Amniotic stem cell (primary cell): Measurements from ENCODE around the gene PLXDC2.
"Not testable (repeated sequence)": the region's sequence is repeated elsewhere in the genome, so short reads cannot be mapped to it uniquely, and the experiment has no call there.

ENCODE experiments used
- DNase-seq: peaks from one replicate; lab custom pipeline; 2025; lab: John Stamatoyannopoulos, UW

PLXDC2 gene

DNA sequence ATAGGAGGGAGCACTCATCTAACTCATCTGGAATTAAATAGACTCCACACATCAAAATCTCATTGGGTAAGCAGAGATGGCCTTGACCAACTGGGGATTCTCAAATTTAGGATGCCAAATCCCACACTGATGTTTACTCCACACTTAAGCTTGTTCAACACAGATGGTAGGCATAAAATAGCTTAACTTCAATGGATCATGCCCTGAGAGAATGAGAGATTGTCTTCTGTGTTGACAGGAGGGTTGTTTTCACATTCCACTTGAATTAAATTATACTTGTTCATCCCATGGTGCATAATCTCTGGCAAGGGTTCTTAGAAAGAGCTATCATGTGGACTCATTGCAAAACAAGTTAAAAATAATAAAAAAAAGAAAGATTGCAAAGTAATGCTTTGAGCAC lies 391.4 kb downstream of the PLXDC2 start:
- no peak for DNase-seq

DNA sequence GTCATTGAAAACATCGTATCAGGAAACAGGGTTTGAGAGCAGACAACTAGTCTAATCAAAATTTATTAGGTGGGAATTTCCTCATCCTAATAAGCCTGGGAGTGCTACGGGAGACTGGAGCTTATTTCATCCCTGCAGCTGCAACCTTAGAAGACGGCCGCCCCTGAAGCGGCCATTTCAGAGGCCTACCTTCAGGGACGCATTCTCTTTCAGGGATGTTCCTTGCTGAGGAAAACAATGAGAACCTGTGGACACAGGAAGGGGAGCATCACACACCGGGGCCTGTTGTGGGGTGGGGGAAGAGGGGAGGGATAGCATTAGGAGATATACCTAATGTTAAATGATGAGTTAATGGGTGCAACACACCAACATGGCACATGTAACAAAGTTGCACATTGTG lies 392.9 kb downstream of the PLXDC2 start:
- not testable (repeated sequence) for DNase-seq

DNA sequence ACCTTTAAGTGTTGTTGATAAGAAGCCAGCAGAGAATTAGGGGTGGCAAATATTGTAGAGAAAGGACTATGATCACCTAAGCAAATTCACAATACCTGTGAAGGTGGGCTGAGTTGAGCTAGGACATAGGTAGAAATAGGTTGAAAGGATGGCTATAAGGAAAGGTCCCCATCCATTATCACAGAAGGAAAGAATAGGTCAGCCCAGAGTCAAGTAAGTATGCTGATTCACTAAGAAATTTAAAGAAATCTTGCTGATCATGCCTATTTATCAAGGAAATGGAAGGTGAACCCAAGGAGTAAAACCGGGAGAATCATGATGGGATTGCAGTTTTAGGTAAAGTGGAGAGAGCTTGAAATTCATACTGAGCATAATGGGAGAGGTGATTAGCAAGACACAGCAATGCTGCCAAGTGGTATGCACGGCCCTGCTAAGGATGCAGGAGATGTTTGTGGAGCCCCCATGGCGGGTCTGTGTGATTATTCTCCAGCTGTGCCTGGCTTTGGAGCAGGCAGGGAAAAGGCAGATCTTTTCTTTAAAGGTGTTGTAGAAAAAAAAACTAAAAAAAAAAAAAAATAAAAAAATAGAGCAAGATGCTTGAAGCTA lies 399.4 kb downstream of the PLXDC2 start:
- DNase-seq, result no peak

DNA sequence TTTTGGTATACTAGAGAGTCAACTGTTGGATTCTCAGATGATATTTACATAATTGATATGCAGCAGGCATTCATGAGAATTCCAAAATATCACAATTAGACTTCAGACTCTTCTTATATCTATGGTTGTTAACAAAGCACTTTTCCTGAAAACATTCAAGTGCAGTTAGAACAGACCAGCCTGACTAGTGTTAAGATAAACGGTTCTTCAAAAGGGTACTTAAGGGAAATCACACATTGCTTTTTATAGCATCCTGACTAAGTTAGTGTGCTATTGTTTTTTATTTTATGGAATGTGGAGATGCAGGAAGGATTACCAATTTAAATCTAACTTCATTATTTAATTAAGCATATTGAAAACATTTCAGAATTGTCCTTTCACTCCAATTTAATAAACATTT lies 405.1 kb downstream of the PLXDC2 start:
- no peak for DNase-seq

DNA sequence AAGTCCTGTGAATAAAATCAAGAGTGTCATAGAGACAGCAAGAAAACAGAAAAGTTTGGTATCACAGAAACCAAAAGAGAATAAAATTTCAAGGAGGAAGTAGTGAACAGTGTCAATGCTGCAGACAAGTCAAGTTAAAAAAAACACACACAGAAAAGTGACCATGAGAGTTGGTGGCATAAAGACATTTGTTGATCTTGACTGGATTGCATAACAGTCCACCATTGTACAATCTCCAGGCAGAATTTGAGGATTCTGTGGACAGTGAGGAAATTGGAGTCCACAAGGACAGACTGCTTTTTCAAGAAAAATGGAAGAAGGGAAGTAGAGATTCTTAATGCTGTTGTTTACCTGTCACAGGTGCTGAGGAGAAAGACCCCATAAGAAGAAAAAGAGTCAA lies 412.5 kb downstream of the PLXDC2 start:
- no peak for DNase-seq

DNA sequence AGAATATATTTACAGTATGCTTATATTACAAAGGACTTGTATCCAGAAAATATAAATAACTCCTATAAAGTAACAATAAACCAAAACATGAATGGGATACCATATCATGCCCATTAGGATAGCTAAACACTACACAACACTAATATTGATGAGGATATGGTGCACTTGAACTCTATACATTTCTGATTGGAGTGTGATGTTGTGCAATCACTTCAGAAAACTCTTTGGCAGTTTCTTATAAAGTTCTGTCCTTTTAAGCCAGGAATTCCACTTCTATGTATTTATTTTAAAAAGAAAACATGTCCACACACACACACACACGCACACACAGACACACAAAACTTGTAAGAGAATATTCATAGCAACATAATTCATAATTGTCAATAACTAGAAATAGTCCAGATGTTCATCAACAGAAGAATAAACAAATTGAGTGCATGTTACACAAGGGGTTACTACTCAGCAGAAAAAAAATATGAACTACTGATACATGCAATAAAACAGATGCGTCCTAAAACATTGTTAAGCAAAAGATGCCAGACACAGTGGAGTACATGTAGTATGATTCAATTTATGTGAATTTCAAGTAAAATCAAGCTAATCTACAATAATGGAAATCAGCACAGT lies 416.0 kb downstream of the PLXDC2 start:
- no peak for DNase-seq

DNA sequence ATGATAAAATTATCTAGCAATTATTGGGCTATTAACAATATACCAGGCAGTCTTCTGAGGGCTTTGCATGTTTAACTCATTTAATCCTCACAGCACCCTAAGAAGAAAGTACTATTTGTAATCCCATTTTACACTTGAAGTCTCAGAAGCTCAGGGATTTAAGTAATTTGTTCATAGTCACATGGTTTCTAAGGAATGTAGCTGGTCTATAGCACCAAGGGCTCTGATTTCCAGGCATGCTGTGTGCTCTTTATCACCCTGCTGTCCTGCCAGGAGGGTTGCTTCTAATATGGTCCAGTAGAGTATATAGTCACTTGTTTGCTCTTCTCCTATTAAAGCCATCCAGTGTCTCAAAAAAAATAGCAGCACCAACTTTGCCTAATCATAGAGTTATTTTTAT lies 417.2 kb downstream of the PLXDC2 start:
- no peak for DNase-seq

DNA sequence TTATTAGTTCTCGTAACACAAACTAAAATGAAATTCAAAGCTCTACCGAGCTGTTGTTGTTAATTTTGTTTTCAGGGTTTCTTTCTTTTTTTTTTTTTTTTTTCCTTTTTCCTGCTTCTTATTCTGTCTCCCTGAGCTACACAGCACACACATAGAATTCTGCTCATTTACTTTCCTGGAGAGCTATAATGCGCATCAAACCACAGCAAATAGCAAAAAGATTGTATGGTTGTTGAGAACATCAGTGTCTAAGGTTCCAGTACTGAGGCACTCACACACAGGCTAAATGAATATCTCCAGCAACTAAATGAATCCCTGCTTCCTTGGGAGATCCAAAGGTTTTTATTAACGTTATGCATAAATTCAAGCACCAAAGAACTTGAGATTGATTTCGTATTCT lies 418.3 kb downstream of the PLXDC2 start:
- DNase-seq, result no peak

DNA sequence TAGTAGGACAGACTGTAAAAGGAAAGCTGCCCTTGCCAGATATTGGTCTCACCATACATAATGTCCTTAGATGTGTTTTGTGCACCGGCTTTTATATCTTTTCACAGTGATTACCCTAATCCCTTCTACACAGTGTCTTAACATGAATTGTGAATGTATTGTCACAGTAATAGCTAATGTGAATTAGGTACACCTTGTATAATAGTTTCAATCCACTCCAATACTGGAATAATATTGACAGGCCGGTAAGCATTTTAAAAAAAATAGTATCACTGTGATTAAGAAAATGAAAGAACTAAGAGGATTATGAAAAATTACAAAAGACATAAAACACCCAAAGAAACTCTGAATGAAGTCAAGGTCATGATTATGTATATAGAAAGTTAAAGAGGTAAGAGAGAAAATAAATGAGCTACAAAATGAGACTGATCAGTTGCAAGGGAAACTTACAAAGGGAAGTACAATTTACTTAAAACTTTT lies 420.9 kb downstream of the PLXDC2 start:
- no peak for DNase-seq

DNA sequence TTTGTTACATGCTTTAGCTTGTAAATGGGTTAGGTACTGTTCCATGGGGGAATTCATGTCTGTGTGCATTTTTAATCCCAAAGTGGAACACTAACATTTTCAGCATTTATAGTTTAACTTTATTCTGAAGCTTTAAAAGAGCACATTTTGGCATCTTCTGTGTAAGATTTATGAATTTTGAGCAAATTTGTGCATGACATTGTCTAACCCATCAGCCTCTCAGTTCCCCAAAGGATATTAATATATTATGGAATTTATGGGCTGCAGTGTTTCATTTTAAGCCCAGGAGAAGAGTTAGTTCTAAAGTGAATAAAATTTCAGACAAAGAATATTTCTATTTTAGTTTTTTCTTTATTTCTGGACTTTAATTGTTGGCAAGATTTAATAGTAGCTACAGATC lies 421.4 kb downstream of the PLXDC2 start:
- no peak for DNase-seq

DNA sequence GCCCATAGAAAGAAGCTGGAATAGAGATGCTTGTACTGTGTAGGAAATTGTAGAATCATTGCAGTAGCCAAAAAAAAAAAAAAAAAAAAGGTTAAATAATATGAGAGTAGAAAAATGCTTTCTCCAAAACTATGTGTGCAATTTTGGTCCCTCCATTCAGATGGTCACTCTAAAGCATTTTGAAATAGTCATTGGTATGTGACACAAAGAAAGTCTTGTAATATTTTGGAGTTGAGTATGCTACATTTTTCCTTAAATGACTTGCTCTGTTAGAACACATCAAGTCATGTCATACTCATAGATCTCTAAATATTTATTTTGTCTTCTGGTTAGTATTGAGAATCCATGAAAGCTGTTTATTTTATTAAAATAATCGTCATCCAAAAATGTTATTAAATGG lies 424.4 kb downstream of the PLXDC2 start:
- no peak for DNase-seq

DNA sequence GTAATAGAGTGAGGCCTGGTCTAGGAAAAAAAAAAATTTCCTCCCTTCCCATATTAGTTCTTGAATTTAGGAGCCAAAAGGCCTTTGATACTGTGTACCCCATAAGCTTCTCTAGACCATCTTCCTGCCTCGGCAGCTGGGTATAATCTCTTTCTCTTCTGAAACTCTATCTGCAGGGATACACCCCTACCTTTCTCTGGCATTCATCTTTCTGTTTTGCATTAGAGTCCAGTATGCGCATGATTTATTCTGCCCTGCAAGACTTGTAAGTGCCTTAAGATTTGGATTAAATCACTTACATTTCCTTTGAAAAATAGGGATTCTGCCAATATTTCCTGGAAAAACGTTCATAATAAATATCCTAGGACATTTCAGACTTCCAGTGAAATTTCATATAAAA lies 431.2 kb downstream of the PLXDC2 start:
- no peak for DNase-seq

DNA sequence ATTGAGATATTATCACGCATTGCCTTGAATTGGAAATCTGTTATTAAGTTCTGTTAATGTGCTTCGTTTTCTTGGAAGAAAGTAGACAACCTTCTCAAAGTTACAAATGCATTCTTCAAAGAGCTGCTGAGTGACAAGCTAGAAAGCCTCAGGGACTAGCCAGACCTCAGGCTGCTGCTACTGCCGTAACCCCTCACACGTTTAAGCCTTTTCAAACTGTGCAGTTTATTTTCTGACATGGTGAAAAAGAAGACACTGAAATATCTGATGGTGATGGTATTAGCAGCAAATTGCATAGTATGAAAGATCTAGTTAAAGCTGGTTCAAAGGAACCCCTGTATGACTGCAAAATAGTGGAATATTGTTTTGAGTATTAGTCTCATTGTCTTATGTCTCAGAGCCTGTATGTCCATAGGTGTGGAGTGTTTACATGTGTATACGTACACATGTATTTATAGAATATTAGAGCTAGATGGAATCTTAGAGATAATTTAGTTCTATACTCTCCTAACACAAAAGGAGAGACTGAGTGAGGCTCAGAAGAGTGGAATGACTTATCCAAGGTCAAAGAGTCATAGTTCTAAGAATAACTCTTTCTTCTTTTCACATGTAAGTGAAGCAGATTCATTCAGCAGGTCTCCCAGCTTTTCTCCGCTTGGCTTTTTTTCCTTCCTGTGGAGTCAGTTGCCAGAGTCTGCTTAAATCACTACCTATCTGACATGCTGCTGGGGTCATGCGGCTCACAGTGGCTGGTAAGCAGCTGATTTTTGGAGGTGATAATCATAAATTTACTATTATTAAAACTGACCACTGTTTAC lies 431.9 kb downstream of the PLXDC2 start:
- no peak for DNase-seq

DNA sequence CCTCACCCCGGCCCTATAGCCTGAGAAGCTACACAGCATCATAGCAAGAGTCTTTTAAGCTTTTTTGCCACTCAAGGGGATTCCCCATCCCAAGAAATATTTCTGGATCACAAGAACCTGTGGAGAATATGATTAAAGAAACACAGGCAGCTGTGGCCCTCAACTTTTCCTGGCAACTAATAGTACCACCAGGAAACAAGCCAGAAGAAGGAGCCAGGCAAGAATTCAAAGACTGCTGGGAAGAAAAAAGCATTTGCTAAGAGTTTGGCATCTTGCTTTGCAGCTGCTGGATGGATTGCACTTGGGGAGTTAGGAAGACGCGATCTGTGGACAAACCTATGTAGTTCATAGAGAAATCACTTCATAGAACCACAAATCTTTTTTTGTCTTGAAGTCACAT lies 437.8 kb downstream of the PLXDC2 start:
- no peak for DNase-seq

DNA sequence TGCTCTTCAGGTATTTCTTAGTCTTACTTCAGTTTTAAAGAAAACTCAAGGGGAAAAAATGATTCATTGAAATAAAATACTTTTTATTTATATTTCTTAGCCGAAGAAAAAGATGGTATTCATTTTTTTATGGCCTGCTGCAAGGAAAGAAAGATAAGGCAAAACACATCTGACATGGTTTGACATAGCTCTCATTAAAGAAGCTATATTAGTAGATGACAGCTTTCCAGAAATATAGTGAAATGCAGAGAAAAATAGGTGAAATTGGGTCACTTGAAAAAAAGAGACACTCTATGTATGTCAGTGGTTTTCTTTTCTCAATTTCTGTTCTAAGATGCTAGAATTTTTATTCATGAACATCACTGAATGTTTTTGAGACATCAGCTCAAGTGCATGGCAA lies 438.3 kb downstream of the PLXDC2 start:
- DNase-seq, result no peak

DNA sequence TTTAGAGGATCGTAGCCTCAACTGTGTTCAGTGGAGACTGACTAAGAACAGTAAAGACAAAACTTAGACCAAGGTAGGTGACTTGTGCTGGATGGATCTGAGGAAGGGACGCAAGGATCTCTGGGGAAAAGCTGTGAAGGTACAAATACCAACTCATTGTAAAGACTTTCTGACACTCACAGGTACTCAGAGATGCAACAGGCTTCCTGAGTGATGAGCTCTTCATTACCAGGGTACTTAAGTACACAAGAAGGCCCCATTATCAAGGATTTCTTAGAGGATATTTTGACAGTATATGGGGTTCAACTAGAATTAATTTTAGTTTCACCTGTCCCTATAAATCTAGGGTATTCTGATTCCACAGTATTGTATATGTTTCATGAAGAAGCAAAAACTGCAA lies 440.7 kb downstream of the PLXDC2 start:
- no peak for DNase-seq

DNA sequence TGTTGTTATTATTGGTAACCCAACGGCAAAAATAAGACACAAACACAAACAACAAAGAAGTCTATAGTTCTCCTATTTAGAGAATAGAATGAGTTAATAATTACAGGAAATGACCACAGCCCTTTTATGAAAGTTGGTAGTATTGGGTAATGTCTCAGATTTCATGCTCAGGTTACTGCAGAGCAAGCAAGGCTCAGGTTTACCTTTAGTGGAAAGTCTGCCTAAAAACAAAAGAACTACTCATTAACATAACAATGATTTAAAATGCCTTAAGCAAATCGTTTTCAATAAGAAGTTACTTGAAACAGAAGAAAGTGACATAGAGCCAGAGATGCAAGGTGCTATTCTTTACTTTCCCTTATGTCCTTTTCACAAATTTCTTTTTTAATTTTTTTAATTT lies 441.2 kb downstream of the PLXDC2 start:
- no peak for DNase-seq

DNA sequence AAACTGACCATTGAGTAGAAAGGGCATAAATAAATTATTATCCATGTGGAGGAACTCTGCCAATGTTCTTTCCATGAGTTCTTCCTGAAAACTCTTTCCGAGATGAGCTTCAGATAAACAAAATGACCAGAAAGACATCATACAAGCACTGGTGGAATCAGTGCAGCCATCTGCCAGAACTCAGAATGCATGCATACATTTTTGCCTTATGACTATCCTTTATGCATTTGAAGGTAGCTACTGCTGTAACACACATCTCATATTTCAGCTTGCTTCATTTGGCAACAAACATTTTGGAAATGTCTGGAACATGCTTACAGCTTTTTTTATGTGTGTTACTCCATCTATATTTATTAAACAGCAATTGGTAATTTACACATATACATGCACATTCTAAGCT lies 448.9 kb downstream of the PLXDC2 start:
- no peak for DNase-seq

DNA sequence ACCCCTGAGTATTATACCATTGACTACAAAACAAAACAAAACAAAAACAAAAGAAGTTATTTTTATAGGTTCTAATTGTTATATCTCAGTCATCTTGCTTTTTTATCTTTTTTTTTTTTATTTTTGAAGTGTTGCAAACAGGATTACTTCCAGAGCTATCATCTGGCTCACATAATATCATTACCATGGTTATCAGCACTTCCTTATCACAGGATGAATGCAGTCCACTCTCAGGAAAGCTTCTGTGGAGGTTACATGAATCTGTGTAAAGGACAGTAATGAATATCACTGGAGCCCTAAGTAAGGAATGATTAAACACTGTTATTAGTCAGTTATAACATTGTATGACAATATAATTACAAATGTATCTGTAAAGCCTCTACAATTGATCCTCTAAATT lies 451.5 kb downstream of the PLXDC2 start:
- no peak for DNase-seq

DNA sequence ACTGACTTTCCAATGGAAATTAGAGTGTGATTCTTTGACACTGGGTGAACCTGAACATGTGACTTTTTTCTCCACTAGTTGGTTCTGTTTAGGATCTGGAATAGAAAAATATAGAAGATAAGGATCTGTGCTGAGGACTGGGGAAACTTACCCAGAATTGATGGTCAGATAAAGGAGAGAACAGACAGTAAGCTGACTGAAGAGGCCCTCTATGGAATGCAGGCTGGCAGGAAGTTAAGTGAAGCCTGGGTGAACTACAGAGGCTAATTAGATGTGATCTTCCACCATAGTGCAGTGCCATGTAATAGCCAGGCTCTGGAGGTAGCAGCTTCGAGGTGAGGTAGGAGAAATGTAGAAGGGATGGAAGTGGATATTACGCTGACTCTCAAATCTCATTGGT lies 455.3 kb downstream of the PLXDC2 start:
- no peak for DNase-seq

DNA sequence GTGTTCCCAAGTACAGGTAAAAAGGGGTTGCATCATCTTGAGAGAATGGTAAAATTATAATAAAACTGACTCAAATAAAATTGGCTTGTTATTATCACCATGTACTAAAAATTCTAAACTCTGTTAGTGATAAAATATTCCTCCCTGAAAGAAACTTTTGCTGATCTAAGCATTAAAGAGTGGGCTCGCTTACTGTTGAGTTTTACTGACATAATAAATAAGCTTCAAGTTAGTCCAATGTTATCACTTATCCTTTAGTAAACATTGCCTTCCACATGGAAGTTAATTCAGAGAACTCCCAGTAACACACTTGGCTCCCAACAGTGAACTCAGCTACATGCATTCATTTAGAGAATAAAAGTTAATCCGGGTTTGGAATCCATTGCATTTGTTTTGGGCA lies 456.4 kb downstream of the PLXDC2 start:
- no peak for DNase-seq

DNA sequence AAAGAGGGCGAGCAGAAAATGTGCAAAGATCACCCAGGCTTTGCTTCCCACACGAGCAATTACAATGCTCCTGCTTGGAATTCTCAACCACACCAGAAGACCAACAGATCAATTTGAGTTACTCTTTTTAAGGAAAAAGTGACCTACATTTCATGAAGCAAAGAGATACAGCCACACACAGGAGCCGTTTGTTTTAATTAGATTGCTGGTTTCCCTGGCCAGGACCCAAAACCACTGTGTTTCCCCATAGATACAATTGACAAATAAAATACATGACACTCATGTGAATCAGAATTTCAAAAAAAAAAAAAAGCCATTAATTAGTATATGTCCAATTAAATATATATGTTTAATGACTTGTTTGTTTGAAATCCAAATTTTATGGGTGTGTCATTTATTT lies 458.3 kb downstream of the PLXDC2 start:
- DNase-seq, result no peak
